HepG2 (cell line): ENCODE measurements around the gene DDX10.

Experiments
- ESRRA ChIP-seq: sonication (generic); formaldehyde crosslinking; IDR thresholded peaks from 2 replicates; pipeline ENCODE4 v1.5.1; 2020; ENCODE audit warnings: mild to moderate bottlenecking, low read depth, missing genetic modification reagents
- FOXA1 ChIP-seq, 2 experiments: fragments of 450-650 bp in 1 of 2; sonication (generic) in 1 of 2; formaldehyde crosslinking in 1 of 2; IDR thresholded peaks; 2 replicates each; pipeline versions ENCODE4 v1.4.0 to v1.6.1; 2016 to 2020; ENCODE audit warnings: missing genetic modification reagents in 1 of 2
- MAZ ChIP-seq, 2 experiments: sonication (generic) in 1 of 2; formaldehyde crosslinking in 1 of 2; IDR thresholded peaks; 2 replicates each; pipeline versions ENCODE4 v1.5.0 to v1.6.1; 2012 to 2020; ENCODE audit warnings: low read depth in 2 of 2, mild to moderate bottlenecking in 2 of 2, borderline replicate concordance in 1 of 2, improper control_type of control experiment in 1 of 2, low read length in 1 of 2, missing genetic modification reagents in 1 of 2, moderate library complexity in 1 of 2
- USF2 ChIP-seq, 2 experiments: sonication (generic) in 1 of 2; formaldehyde crosslinking in 1 of 2; IDR thresholded peaks; 2 replicates each; pipeline versions ENCODE4 v1.5.1 to v1.6.1; 2011 to 2020; ENCODE audit warnings: borderline replicate concordance in 1 of 2, low read depth in 1 of 2, low read length in 1 of 2, mild to moderate bottlenecking in 1 of 2, missing genetic modification reagents in 1 of 2, moderate library complexity in 1 of 2
- ZBTB44 ChIP-seq: sonication (generic); formaldehyde crosslinking; IDR thresholded peaks from 2 replicates; pipeline ENCODE4 v1.4.0; 2020; ENCODE audit warnings: missing genetic modification reagents
- ZNF512 ChIP-seq: sonication (generic); formaldehyde crosslinking; IDR thresholded peaks from 2 replicates; pipeline ENCODE4 v1.4.0; 2020; ENCODE audit warnings: mild to moderate bottlenecking, missing genetic modification reagents
- TF ChIP-seq, protein P1 (sequence below): sonication (generic); formaldehyde crosslinking; IDR thresholded peaks from 2 replicates; pipeline ENCODE4 v1.4.0; 2020; ENCODE audit warnings: missing genetic modification reagents

GRCh38 chr11:108819957-108820356, 155.1 kb downstream of the DDX10 start:
- TF ChIP-seq ZBTB44 (no peak), MAZ (IDR thresholded peaks at IDR 0.05; ENCODE audit: borderline replicate concordance, low read depth, low read length) (no peak), MAZ (CRISPR knock-in tag; IDR thresholded peaks at IDR 0.05; ENCODE audit: low read depth) (no peak), ESRRA (CRISPR knock-in tag) (no peak), USF2 (IDR thresholded peaks at IDR 0.05; ENCODE audit: low read depth, low read length) (no peak), USF2 (CRISPR knock-in tag; IDR thresholded peaks at IDR 0.05; ENCODE audit: borderline replicate concordance) (no peak), ZNF512 (CRISPR knock-in tag) (no peak), FOXA1 (IDR thresholded peaks at IDR 0.05) (no peak), FOXA1 (CRISPR knock-in tag; IDR thresholded peaks at IDR 0.05) (no peak)
- TF ChIP-seq, protein P1, sequence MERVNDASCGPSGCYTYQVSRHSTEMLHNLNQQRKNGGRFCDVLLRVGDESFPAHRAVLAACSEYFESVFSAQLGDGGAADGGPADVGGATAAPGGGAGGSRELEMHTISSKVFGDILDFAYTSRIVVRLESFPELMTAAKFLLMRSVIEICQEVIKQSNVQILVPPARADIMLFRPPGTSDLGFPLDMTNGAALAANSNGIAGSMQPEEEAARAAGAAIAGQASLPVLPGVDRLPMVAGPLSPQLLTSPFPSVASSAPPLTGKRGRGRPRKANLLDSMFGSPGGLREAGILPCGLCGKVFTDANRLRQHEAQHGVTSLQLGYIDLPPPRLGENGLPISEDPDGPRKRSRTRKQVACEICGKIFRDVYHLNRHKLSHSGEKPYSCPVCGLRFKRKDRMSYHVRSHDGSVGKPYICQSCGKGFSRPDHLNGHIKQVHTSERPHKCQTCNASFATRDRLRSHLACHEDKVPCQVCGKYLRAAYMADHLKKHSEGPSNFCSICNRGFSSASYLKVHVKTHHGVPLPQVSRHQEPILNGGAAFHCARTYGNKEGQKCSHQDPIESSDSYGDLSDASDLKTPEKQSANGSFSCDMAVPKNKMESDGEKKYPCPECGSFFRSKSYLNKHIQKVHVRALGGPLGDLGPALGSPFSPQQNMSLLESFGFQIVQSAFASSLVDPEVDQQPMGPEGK = no peak
